GM10266 (cell line): Measurements from ENCODE around the gene DEDD2.
A peak's percentile ranks its signal among the peaks of the same experiment; 100 is the strongest.

Experiments
- DNase-seq: peaks from one replicate; pipeline ENCODE4 v3.0.0; 2012; ENCODE audit errors: extremely low spot score
- TF ChIP-seq, protein P1 (sequence below): IDR thresholded peaks from 2 replicates; pipeline ENCODE4 v1.5.1; 2012; ENCODE audit warnings: mild to moderate bottlenecking, low read depth; ENCODE audit not compliant: control insufficient read depth, insufficient read depth; ENCODE audit errors: missing control alignments

DEDD2 gene

DNA sequence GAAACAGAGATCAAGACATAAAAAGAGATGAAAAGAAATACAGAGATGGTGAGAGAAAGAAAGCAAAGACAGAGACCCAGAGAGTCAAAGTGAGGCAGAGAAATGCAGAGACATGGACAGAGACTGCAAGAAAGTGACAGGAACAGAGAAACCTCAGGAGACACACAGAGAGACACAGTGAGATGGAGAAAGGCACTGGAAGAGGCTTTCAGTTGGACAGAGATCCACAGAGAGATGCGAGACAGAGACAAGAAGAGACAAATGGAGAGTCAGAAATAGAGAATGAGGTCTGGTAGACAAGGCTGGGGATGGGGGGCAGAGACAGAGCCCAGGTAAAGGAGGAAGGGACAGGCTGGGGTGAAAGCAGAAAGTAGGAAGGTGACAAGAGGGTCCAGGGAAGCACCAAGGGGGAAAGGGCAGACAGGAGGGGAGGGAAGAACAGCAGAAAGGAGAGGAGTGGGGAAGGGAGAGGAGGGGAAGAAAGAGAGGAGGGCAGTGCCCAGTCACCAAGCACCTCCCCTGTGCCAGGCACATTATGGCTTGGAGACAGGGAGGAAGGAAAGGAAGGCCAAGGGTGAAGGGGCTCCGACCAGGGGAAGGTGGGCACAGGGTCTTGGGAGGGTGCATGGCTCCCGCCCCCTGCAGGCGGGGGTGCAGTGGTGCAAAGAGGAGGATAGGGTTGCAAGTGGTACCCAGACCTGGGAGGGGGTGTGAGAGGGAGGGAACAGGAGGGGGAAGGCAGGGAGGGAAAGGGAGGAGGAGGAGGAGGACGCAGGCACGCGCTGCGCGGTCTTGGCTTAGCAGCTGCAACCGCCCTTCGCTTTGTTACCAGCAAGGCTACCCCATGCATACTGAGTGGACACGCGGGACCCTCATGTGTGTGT, 38.4 kb downstream of the DEDD2 start:
- peak; percentile 42 for DNase-seq
- TF ChIP-seq, protein P1, sequence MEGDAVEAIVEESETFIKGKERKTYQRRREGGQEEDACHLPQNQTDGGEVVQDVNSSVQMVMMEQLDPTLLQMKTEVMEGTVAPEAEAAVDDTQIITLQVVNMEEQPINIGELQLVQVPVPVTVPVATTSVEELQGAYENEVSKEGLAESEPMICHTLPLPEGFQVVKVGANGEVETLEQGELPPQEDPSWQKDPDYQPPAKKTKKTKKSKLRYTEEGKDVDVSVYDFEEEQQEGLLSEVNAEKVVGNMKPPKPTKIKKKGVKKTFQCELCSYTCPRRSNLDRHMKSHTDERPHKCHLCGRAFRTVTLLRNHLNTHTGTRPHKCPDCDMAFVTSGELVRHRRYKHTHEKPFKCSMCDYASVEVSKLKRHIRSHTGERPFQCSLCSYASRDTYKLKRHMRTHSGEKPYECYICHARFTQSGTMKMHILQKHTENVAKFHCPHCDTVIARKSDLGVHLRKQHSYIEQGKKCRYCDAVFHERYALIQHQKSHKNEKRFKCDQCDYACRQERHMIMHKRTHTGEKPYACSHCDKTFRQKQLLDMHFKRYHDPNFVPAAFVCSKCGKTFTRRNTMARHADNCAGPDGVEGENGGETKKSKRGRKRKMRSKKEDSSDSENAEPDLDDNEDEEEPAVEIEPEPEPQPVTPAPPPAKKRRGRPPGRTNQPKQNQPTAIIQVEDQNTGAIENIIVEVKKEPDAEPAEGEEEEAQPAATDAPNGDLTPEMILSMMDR = peak; percentile 39

DNA sequence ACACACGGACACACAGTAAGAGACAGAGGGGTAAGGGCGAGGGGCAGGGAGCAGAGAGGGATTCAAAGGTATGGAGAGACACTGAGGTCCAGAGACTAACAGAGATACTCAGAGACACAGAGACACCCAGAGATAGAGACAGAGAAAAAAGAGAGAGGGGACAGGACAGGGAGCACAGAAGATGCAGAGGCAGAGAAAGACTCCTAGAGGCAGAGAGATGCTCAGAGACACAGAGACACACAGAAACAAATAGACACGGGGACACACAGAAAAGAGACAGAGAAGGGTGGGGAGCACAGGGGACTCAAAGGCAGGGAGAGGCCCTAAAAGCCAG, 39.8 kb downstream of the DEDD2 start:
- no peak for DNase-seq
- TF ChIP-seq, protein P1 = no peak

DNA sequence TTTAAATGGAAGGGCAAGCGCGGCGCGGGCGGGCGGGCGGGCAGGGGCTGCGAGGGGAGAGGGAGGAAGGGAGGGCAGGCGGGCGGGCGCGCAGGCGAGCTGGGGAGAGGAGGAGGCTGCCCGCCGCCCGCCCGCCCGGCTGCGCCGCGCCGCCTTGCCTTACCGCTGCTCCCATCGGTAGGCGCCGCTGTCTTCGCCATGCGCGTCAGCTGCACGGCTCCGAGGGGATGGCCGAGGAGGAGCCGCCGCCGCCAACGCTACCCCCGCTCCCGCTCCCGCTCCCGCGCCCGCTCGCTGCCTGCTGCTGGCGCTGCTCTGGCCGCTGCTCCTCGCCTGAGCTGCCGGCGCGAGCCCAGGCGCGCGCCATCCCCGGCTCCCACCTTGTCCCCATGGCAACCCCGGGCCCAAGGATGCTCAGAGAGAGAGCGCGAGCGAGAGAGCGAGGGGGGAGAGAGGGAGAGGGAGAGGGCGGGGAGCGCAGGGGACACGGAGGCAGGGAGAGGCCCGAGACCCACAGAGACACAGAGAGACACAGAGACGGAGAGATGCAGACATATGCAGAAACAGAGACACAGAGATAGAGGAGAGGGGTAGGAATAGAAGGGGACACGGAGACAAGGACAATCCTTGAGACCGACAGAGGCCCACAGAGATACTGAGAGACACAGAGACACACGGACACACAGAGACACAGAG, 40.3 kb downstream of the DEDD2 start:
- DNase-seq = peak; percentile 80
- TF ChIP-seq, protein P1 = peak; percentile 56

DNA sequence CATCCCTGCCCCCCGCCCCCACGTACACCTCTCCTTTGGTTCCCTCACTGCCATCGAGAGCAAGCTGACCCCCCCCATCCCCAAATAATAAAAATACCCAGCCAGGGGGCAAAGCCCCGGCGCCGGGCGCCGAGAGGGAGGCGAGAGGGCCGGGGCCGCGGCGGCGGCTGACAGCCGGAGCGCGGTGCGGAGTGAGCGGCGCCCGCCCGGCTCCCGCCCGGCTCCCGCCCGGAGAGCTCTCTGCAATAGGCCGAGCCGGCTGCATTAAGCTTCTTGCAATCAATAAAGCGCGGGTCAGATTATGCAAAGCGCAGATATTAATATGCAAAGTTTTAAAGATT, 40.9 kb downstream of the DEDD2 start:
- no peak for DNase-seq
- TF ChIP-seq, protein P1 = no peak

DNA sequence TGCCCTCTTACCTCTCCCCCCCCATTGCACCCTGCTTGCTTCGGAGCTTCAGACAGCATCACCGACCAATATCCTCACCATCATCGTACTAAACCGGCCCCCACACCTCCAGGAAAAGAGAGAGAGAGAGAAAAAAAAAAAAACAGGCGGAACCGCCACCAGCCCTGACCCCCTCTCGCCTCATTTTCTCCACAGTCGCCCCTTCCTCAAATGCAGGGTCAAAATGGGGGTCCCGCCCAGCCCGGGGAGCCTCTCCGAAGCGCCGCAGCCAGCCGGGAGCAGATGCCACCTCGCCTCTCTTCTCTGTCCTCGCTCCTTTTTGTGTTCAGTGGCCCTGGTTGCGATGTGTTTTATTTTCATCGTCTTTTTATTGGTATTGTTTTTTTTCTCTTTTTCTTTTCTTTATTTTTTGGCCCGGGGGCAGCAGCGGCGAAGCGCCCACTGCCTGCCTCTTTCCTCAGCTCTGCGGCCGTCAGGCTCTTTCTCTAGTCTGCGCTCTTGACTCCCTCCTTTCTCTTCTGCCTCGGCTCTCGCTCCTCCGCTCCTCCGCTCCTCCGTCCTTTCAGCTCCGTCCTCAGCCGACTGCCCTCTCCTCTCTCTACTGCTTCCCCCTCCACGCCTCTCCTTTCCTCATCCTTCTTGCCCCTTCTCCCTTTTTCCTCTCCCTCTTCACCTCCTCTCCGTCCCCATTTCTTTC, 41.4 kb downstream of the DEDD2 start:
- TF ChIP-seq, protein P1 = no peak
- DNase-seq = no peak

DNA sequence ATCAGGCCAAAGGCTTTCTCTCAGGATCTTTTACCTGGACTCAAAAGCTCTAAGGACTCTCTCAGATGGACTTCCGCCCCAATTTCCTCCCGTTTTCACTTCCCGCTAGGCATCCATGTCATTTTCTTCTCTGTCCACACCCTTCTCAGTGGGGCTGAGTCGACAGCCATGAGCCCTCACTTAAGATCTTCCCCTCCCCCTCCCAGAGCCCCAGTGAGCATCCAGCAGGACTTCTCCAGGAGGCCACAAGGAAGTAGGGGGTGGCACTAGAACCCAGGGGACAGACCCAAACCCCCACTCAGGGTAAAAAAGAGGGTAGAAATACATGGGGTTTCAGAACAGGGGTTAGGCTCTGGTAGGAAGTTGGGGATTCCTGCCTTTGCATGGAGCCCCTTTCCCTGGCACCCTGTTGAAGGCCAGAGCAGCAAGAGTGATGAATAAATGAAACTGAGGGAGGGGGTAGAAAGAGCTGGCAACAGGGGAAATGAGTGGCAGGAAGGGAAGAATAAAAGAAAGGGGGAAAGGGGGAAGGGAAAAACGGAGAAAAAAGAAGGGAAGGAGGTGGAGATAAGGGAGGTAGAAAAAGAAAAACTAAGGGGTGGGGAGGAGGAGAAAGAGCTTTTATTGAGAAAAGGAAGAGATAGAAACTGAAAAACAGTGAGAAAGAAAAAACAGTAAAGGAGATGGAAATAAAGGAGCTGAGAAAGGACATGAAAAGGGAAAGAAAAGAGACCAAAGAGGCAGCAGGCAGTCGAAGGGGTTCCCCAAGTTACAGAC, 42.3 kb downstream of the DEDD2 start:
- no peak for DNase-seq
- TF ChIP-seq, protein P1 = no peak
